HepG2 (cell line): ENCODE results near the gene RASL10A. TPM values are rescaled to one million over a fixed set of nuclear protein-coding genes. Genes with fewer than 3 reads are reported as not detected.
A peak's percentile ranks its signal among the peaks of the same experiment; 100 is the strongest.

Experiments used
- CTCF ChIP-seq: sonication (generic); formaldehyde crosslinking; IDR thresholded peaks from 2 replicates; pipeline ENCODE4 v1.5.0; 2020; ENCODE audit warnings: mild to moderate bottlenecking, missing genetic modification reagents, moderate library complexity
- HMGXB4 ChIP-seq, 2 experiments: sonication (generic) in 1 of 2; formaldehyde crosslinking in 1 of 2; IDR thresholded peaks; 2 replicates each; pipeline versions ENCODE4 v1.4.0 to v1.6.1; 2018 to 2020; ENCODE audit warnings: missing genetic modification reagents in 2 of 2, borderline replicate concordance in 1 of 2, low read depth in 1 of 2, mild to moderate bottlenecking in 1 of 2, missing biosample characterization in 1 of 2
- SIN3B ChIP-seq: fragments of 150-350 bp; IDR thresholded peaks from 2 replicates; pipeline ENCODE4 v1.6.1; 2014; ENCODE audit warnings: low read length
- ZBTB33 ChIP-seq: sonication (generic); formaldehyde crosslinking; IDR thresholded peaks from 2 replicates; pipeline ENCODE4 v1.4.0; 2020; ENCODE audit warnings: missing genetic modification reagents
- ZBTB40 ChIP-seq, 2 experiments: fragments of 450-650 bp in 1 of 2; sonication (generic) in 1 of 2; formaldehyde crosslinking in 1 of 2; IDR thresholded peaks; 2 replicates each; pipeline versions ENCODE4 v1.6.1 to v1.8.0; 2016 to 2022; ENCODE audit warnings: antibody characterized with exemption in 1 of 2, mild to moderate bottlenecking in 1 of 2, missing genetic modification reagents in 1 of 2
- ZNF562 ChIP-seq: sonication (generic); formaldehyde crosslinking; IDR thresholded peaks from 2 replicates; pipeline ENCODE4 v1.8.0; 2022; ENCODE audit warnings: missing genetic modification reagents, borderline replicate concordance
- polyA plus RNA-seq, 8 experiments: library from polyadenylated mRNA; depleted of rRNA in 3 of 8; stranded (reverse) in 7 of 8; unstranded in 1 of 8; fragments of >200 nt; fragmentation: Illumina TruSeq in 4 of 8; extraction: Trizol in 4 of 8; gene quantifications; 2 replicates each; pipeline versions ENCODE4 v1.2.1 to v1.2.3, GENCODE V29; 2011 to 2016; ENCODE audit warnings: low read depth in 4 of 8, missing spikeins in 1 of 8, mixed read lengths in 1 of 8; ENCODE audit not compliant: insufficient read depth in 1 of 8
- total RNA-seq, 5 experiments: library from RNA; depleted of rRNA; stranded (reverse); fragments of >200 nt; fragmentation: Illumina TruSeq; extraction: Trizol; gene quantifications; 2 replicates each; pipeline ENCODE4 v1.2.3, GENCODE V29; 2016; ENCODE audit warnings: low read depth in 1 of 5

Gene RASL10A
- total and polyA plus RNA-seq, 2 of the 13 experiments (the other 11 are each of a cell fraction or from before 2014, with no cell fraction given): 0.05 to 0.22 TPM

GRCh38 chr22:29359469-29359868 is 44.0 kb upstream of the RASL10A start (continued):
- TF ChIP-seq ZBTB40 (IDR thresholded peaks at IDR 0.05) (no peak), ZBTB40 (CRISPR knock-in tag; IDR thresholded peaks at IDR 0.05) (0 out of 2 replicates have a peak, but pooled peaks have one; percentile 11), CTCF (CRISPR knock-in tag) (peak; percentile 83), SIN3B (no peak), HMGXB4 (CRISPR knock-in tag; IDR thresholded peaks at IDR 0.05; ENCODE audit: borderline replicate concordance in 1 of 2, low read depth in 1 of 2) (0 out of 4 replicates have a peak, but pooled peaks of 1 of the 2 experiments have one; percentile 30), ZBTB33 (CRISPR knock-in tag) (peak; percentile 81; the same call in 1 of the 2 replicates), ZNF562 (CRISPR knock-in tag) (no peak)
